Calu3 (cell line): ENCODE measurements around the gene FBXW11. TPM values are rescaled to one million over a fixed set of nuclear protein-coding genes. Genes with fewer than 3 reads are reported as not detected.

Experiments
- BruUV-seq: library from RNA; stranded (reverse); fragments of 400-500 nt; replicated peaks from 2 replicates; lab custom pipeline; 2021; lab: Mats Ljungman, UMichigan
- CTCF ChIA-PET: fragments of 300-600 bp; sonication (Branson Sonifier 250); formaldehyde crosslinking; loops from one replicate; lab custom pipeline; 2022; ENCODE audit warnings: antibody characterized with exemption; lab: Charles Lee
- DNase-seq: peaks from one replicate; pipeline ENCODE4 v3.0.0; 2022
- H3K27ac Mint-ChIP-seq: one replicate; pipeline ENCODE4 v1.8.0; 2022; ENCODE audit warnings: mixed read lengths; ENCODE audit not compliant: unreplicated experiment
- H3K27me3 Mint-ChIP-seq: one replicate; pipeline ENCODE4 v1.8.0; 2022; ENCODE audit warnings: mixed read lengths; ENCODE audit not compliant: unreplicated experiment
- H3K36me3 Mint-ChIP-seq: one replicate; pipeline ENCODE4 v1.8.0; 2022; ENCODE audit warnings: mild to moderate bottlenecking, moderate library complexity, mixed read lengths; ENCODE audit not compliant: insufficient read depth, unreplicated experiment
- H3K4me1 Mint-ChIP-seq: one replicate; pipeline ENCODE4 v1.8.0; 2022; ENCODE audit warnings: mild to moderate bottlenecking, low read depth, mixed read lengths; ENCODE audit not compliant: unreplicated experiment
- H3K4me3 Mint-ChIP-seq: one replicate; pipeline ENCODE4 v1.8.0; 2022; ENCODE audit warnings: mild to moderate bottlenecking, low read depth, moderate library complexity, mixed read lengths; ENCODE audit not compliant: unreplicated experiment
- H3K9me3 Mint-ChIP-seq: one replicate; pipeline ENCODE4 v1.8.0; 2022; ENCODE audit warnings: low read depth, mixed read lengths; ENCODE audit not compliant: unreplicated experiment
- intact Hi-C: fragments of 100-400 bp; cut with micrococcal nuclease; formaldehyde crosslinking; loops from one replicate; pipeline ENCODE4 v1.10.0; 2022; ENCODE audit not compliant: unreplicated experiment
- total RNA-seq: library from RNA; stranded (reverse); gene quantifications from 2 replicates; pipeline ENCODE4 v1.2.3, GENCODE V29; 2022
- TF ChIP-seq, protein P1 (sequence below): fragments of 200-600 bp; IDR thresholded peaks from one replicate; pipeline ENCODE4 v1.8.0; 2022; ENCODE audit warnings: antibody characterized with exemption; ENCODE audit not compliant: unreplicated experiment

FBXW11 gene
- total RNA-seq, 1 experiment from 2014 or later: 63.3 TPM

DNA sequence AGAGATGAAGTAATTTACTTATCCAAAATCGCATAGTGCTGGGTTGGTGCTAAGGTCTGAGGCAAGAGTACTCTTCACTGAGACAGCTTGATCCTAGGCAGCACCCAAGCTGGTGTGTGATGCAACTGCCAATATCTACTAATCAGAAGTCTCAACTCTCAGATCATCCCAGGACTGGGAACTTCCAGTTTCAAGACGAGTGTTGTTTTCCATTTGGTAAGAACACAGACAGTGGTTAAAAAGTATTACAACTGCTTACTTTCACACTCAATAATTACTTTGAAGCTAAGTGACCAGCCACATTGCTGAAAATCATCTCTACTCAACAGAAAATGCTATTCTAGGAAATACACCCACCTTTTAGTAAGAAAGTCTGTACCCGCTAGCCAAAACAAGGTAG, 45.3 kb downstream of the FBXW11 start:
- Mint-ChIP-seq H3K27me3 (no peaks in the 10 kb centered on the region), H3K36me3 (peaks cover 8% of the 10 kb centered on the region), H3K4me1 (peaks cover 54% of the 10 kb centered on the region), H3K27ac (no peak overlapping the region), H3K9me3 (no peaks in the 10 kb centered on the region), H3K4me3 (no peak overlapping the region)
- intact Hi-C loops: no loop called here
- CTCF ChIA-PET: interaction anchor here (0.5 kb wide), 1 partner anchor 511 kb away, joined by 5 read pairs; no protein-coding TSS in a partner anchor
- BruUV-seq: no TSS peak
- TF ChIP-seq, protein P1, sequence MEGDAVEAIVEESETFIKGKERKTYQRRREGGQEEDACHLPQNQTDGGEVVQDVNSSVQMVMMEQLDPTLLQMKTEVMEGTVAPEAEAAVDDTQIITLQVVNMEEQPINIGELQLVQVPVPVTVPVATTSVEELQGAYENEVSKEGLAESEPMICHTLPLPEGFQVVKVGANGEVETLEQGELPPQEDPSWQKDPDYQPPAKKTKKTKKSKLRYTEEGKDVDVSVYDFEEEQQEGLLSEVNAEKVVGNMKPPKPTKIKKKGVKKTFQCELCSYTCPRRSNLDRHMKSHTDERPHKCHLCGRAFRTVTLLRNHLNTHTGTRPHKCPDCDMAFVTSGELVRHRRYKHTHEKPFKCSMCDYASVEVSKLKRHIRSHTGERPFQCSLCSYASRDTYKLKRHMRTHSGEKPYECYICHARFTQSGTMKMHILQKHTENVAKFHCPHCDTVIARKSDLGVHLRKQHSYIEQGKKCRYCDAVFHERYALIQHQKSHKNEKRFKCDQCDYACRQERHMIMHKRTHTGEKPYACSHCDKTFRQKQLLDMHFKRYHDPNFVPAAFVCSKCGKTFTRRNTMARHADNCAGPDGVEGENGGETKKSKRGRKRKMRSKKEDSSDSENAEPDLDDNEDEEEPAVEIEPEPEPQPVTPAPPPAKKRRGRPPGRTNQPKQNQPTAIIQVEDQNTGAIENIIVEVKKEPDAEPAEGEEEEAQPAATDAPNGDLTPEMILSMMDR: no peak
- DNase-seq: no peak

DNA sequence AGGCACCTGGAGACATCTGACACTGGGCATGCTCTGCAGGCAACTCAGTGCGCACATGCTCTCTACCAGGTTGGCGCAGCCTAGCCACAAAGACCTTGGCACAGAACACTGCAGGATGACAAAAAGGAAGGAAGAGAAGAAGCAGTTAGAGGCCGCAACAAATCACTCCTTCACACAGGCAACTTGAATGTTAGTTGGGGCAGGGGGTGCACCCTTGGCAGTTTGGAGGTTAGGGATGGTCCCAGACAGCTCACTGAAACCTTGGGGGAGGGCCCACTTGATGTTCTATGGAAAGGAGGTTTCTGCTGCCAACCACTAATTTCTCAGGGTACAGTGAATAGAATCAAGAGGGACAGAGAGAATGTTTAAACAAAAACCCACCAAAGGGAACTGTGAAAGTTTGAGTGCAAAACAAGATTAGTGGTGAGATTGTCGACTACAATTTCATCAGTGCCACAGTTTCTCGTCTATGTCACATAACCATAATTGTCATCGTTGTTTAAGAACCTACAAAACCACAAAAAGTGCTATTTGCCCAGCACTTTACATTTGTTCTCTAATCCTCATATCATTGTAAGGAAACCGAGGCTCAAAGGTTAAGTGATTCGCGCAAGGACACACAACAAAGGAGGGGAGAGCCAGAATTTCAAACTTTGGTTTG, 48.7 kb downstream of the FBXW11 start:
- TF ChIP-seq, protein P1: no peak
- no TSS peak for BruUV-seq
- intact Hi-C loops: no loop called here
- Mint-ChIP-seq H3K4me1 (peaks cover 60% of the 10 kb centered on the region), H3K9me3 (no peaks in the 10 kb centered on the region), H3K27ac (no peak overlapping the region), H3K36me3 (peaks cover 17% of the 10 kb centered on the region), H3K27me3 (no peaks in the 10 kb centered on the region), H3K4me3 (no peak overlapping the region)
- CTCF ChIA-PET: no interaction called here
- no peak for DNase-seq

DNA sequence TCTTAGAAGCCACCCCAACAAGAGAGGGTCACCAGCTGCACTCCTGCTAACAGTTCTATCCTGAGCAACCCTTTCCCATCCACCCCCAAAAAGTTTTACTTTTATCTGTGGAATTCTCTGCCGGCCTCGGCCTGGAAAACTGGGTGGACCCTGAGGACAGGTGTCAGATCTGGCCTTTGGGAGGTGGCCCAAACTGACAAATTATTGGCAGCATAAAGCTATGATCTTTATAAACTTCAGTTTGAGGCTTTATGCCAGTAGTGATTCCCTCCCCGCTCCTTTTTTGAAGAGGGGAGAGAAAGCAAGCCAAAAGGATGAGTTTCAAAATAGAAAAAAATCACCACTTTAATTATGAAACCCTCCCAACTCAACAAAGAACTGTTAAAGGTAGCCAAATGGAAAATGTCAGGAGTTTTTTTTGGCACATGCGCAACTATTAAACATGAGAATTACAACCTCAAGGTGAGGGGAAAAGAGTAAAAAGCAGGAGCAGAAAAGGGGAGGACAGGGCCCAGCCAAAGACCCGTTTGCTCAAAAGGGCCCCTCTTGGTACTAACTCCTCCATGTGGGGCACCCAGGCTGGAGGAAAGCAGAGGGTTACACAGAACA, 49.4 kb downstream of the FBXW11 start:
- H3K36me3 Mint-ChIP-seq: peaks cover 17% of the 10 kb centered on the region
- intact Hi-C loops: no loop called here
- DNase-seq: no peak
- no peaks in the 10 kb centered on the region for H3K27me3 Mint-ChIP-seq
- peak overlapping the region; percentile 40 for H3K4me3 Mint-ChIP-seq
- BruUV-seq: no TSS peak
- peaks cover 57% of the 10 kb centered on the region for H3K4me1 Mint-ChIP-seq
- CTCF ChIA-PET: no interaction called here
- H3K27ac Mint-ChIP-seq: peak overlapping the region; percentile 68
- no peaks in the 10 kb centered on the region for H3K9me3 Mint-ChIP-seq
- TF ChIP-seq, protein P1: no peak

DNA sequence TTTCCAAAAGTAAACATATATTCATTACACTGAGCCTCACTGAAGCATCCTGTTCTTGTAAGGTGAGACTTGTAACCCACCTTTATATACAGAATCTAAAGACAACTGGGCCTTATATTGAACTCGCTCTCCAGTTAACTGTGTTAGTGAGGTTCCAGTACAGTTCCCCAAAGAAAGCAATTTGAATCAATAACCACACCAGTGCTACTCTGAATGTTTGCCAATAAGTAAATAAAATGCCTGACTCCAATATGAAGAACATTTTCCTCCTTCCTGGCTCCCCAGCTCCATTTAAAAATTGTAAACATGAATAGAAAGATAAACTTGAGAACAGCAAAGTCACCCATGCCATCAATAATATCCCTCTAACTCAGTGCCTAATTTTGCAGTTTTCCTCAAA, 50.1 kb downstream of the FBXW11 start:
- CTCF ChIA-PET: interaction anchor here (1.1 kb wide), 1 partner anchor 18 kb away, joined by 3 read pairs; no protein-coding TSS in a partner anchor
- Mint-ChIP-seq H3K9me3 (no peaks in the 10 kb centered on the region), H3K4me3 (peak overlapping the region; percentile 40), H3K27me3 (no peaks in the 10 kb centered on the region), H3K27ac (peak overlapping the region; percentile 68), H3K36me3 (peaks cover 17% of the 10 kb centered on the region), H3K4me1 (peaks cover 56% of the 10 kb centered on the region)
- intact Hi-C loops: no loop called here
- no TSS peak for BruUV-seq
- no peak for DNase-seq
- TF ChIP-seq, protein P1: no peak
